Measurements from ENCODE around the gene MMD2.

- TF ChIP-seq CTCF (IDR thresholded peaks at IDR 0.05) (no peak), EZH2 (IDR thresholded peaks at IDR 0.05; ENCODE audit: borderline replicate concordance, insufficient read depth, low read depth, low read length, poor library complexity, severe bottlenecking) (no peak)
Measured at GRCh38 chr7:4871930-4872675, 86.9 kb downstream of the MMD2 start.

All from B cell (primary cell).